ENCODE measurements around the gene ABRACL. TPM values are rescaled to one million over a fixed set of nuclear protein-coding genes. Genes with fewer than 3 reads are reported as not detected.
"Not testable (repeated sequence)": the region's sequence is repeated elsewhere in the genome, so short reads cannot be mapped to it uniquely, and the experiment has no call there.

Gene ABRACL
- total and polyA plus RNA-seq, 5 donors: 4.5 to 11.0 (median 7.7) TPM

GRCh38 chr6:138991206-138991605 lies 37.3 kb upstream of the ABRACL start:
- Histone ChIP-seq H3K9me3 (ENCODE audit: control insufficient read depth, low read length) (no peaks in the 10 kb centered on the region), H3K4me1 (ENCODE audit: control insufficient read depth, insufficient read depth, low read length) (no peaks in the 10 kb centered on the region), H3K4me3 (ENCODE audit: low read length) (no peak overlapping the region), H3K27me3 (ENCODE audit: control insufficient read depth, insufficient read depth) (no peaks in the 10 kb centered on the region), H3K27ac (ENCODE audit: low read length) (no peak overlapping the region)
- ATAC-seq: no peak
- intact Hi-C loops (cut with DNase I): no loop called here
- WGBS: 73% methylated on average over 5 of the region's 5 CpGs
- no peak for DNase-seq

GRCh38 chr6:138992965-138993364 lies 35.6 kb upstream of the ABRACL start:
- ATAC-seq; DNase-seq; H3K9me3 ChIP-seq (ENCODE audit: control insufficient read depth, low read length); intact Hi-C loops (cut with DNase I); H3K4me1 ChIP-seq (ENCODE audit: control insufficient read depth, insufficient read depth, low read length); H3K27me3 ChIP-seq (ENCODE audit: control insufficient read depth, insufficient read depth); H3K4me3 ChIP-seq (ENCODE audit: low read length); H3K27ac ChIP-seq (ENCODE audit: low read length): not testable (repeated sequence)
- WGBS: 89% methylated on average over 5 of the region's 5 CpGs

DNA sequence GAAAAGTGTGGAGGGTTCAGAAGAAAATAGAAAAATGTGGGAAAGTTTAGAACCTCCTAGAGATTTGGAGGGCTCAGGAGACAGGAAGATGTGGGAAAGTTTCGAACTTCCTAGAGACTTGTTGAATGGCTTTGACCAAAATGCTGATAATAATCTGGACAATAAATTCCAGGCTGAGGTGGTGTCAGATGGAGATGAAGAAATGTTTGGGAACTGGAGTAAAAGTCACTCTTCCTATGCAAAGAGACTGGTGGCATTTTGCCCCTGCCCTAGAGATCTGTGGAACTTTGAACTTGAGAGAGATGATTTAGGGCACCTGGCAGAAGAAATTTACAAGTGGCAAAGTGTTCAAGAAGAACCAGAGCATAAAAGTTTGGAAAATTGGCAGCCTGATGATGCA lies 35.1 kb upstream of the ABRACL start:
- DNase-seq; H3K27me3 ChIP-seq (ENCODE audit: control insufficient read depth, insufficient read depth); H3K9me3 ChIP-seq (ENCODE audit: control insufficient read depth, low read length); intact Hi-C loops (cut with DNase I); H3K4me3 ChIP-seq (ENCODE audit: low read length); ATAC-seq; H3K4me1 ChIP-seq (ENCODE audit: control insufficient read depth, insufficient read depth, low read length); H3K27ac ChIP-seq (ENCODE audit: low read length): not testable (repeated sequence)
- WGBS: 85% methylated on average over 1 of the region's 1 CpG

DNA sequence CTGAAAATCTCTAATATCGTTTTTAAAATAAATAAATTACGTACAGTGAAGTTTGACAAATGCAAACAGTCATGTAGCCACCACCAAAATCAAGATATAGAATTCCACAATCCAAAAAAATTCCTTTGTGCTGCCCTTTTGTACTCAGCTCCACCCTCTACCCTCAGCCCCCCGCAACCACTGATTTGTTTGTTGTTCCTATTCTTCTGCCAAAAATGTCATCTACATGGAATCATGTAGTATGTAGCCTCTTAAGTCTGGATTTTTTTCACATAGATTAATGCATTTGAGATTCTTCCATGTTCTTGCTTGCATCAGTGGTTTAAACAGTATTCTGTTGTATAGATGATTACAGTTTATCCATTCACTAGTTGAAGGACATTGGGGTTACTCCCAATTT lies 32.0 kb upstream of the ABRACL start:
- Histone ChIP-seq H3K27me3 (ENCODE audit: control insufficient read depth, insufficient read depth) (no peaks in the 10 kb centered on the region), H3K4me1 (ENCODE audit: control insufficient read depth, insufficient read depth, low read length) (no peaks in the 10 kb centered on the region), H3K4me3 (ENCODE audit: low read length) (no peak overlapping the region), H3K27ac (ENCODE audit: low read length) (no peak overlapping the region), H3K9me3 (ENCODE audit: control insufficient read depth, low read length) (no peaks in the 10 kb centered on the region)
- DNase-seq (peak in 1 of 3 donors; percentile 37), ATAC-seq (no peak)
- WGBS: 69% methylated on average over 3 of the region's 3 CpGs
- intact Hi-C loops (cut with DNase I): no loop called here

DNA sequence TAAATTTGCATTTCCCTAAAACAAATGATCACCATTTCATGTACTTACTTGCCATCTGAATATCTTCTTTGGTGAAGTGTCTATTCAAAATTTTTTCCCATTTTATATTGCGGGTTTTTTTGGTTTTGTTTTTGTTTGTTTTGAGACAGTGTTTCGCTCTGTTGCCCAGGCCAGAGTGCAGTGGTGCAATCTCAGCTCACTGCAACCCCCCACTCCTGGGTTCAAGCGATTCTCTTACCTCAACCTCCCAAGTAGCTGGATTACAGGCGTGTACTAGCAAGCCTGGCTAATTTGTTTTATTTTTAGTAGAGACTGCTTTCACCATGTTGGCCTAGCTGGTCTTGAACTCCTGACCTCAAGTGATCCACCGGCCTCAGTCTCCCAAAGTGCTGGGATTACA lies 31.4 kb upstream of the ABRACL start:
- intact Hi-C loops (cut with DNase I): no loop called here
- WGBS: 90% methylated on average over 5 of the region's 5 CpGs
- H3K4me1 ChIP-seq (ENCODE audit: control insufficient read depth, insufficient read depth, low read length): no peaks in the 10 kb centered on the region
- no peak overlapping the region for H3K4me3 ChIP-seq (ENCODE audit: low read length)
- H3K27ac ChIP-seq (ENCODE audit: low read length): no peak overlapping the region
- no peaks in the 10 kb centered on the region for H3K27me3 ChIP-seq (ENCODE audit: control insufficient read depth, insufficient read depth)
- no peaks in the 10 kb centered on the region for H3K9me3 ChIP-seq (ENCODE audit: control insufficient read depth, low read length)
- ATAC-seq (no peak), DNase-seq (no peak)

GRCh38 chr6:138999949-139000725 lies 28.4 kb upstream of the ABRACL start:
- H3K27me3 ChIP-seq (ENCODE audit: control insufficient read depth, insufficient read depth): no peaks in the 10 kb centered on the region
- no peaks in the 10 kb centered on the region for H3K4me1 ChIP-seq (ENCODE audit: control insufficient read depth, insufficient read depth, low read length)
- no peaks in the 10 kb centered on the region for H3K9me3 ChIP-seq (ENCODE audit: control insufficient read depth, low read length)
- no peak for DNase-seq
- 71% methylated on average over 4 of the region's 4 CpGs for WGBS
- H3K27ac ChIP-seq (ENCODE audit: low read length): no peak overlapping the region
- no peak for ATAC-seq
- H3K4me3 ChIP-seq (ENCODE audit: low read length): no peak overlapping the region
- intact Hi-C loops (cut with DNase I): no loop called here

- Histone ChIP-seq H3K4me3 (ENCODE audit: low read length) (no peak overlapping the region), H3K9me3 (ENCODE audit: control insufficient read depth, low read length) (no peaks in the 10 kb centered on the region), H3K27me3 (ENCODE audit: control insufficient read depth, insufficient read depth) (no peaks in the 10 kb centered on the region), H3K4me1 (ENCODE audit: control insufficient read depth, insufficient read depth, low read length) (no peaks in the 10 kb centered on the region), H3K27ac (ENCODE audit: low read length) (no peak overlapping the region)
- DNase-seq: no peak
- no peak for ATAC-seq
- intact Hi-C loops (cut with DNase I): no loop called here
Observed at GRCh38 chr6:139003751-139004150, 24.8 kb upstream of the ABRACL start.

DNA sequence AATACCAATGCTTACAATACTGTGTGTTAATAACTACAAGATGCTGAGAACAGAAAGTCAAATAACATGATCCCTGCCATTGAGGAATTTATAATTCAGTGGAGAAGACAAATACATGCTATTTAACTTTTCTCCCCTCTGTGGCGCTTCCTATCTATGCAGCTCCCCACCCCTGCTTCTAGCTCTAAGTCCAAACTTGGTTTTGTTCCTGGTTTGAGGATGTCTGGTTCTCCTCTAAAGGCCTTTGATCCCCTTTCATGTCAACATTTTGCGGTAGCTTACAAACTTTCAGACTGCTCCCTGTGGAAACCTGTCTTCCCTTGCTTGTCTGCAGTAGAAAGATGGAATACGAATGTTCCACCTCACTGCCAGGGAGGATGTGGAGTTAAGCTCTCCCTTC lies 22.1 kb upstream of the ABRACL start:
- Histone ChIP-seq H3K27ac (ENCODE audit: low read length) (no peak overlapping the region), H3K9me3 (ENCODE audit: control insufficient read depth, low read length) (no peaks in the 10 kb centered on the region), H3K4me1 (ENCODE audit: control insufficient read depth, insufficient read depth, low read length) (peaks cover 2% of the 10 kb centered on the region), H3K4me3 (ENCODE audit: low read length) (no peak overlapping the region), H3K27me3 (ENCODE audit: control insufficient read depth, insufficient read depth) (no peaks in the 10 kb centered on the region)
- 93% methylated on average over 3 of the region's 3 CpGs for WGBS
- intact Hi-C loops (cut with DNase I): no loop called here
- no peak for DNase-seq
- no peak for ATAC-seq

- Histone ChIP-seq H3K27me3 (ENCODE audit: control insufficient read depth, insufficient read depth) (no peaks in the 10 kb centered on the region), H3K4me1 (ENCODE audit: control insufficient read depth, insufficient read depth, low read length) (peaks cover 2% of the 10 kb centered on the region), H3K27ac (ENCODE audit: low read length) (no peak overlapping the region), H3K4me3 (ENCODE audit: low read length) (no peak overlapping the region), H3K9me3 (ENCODE audit: control insufficient read depth, low read length) (no peaks in the 10 kb centered on the region)
- intact Hi-C loops (cut with DNase I): no loop called here
- DNase-seq (no peak), ATAC-seq (no peak)
- WGBS: 96% methylated on average over 1 of the region's 1 CpG
Observed at GRCh38 chr6:139007428-139007827, 21.1 kb upstream of the ABRACL start.

DNA sequence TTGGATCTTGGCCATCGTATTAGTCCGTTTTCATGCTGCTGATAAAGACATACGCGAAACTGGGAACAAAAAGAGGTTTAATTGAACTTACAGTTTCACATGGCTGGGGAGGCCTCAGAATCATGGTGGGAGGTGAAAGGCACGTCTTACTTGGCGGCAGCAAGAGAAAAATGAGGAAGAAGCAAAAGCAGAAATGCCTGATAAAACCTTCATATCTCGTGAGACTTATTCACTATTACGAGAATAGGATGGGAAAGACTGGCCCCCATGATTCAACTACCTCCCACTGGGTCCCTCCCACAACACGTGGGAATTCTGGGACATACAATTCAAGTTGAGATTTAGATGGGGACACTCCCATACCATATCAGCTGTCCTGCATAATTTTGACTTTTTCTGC lies 20.4 kb upstream of the ABRACL start:
- Histone ChIP-seq H3K27me3 (ENCODE audit: control insufficient read depth, insufficient read depth) (no peaks in the 10 kb centered on the region), H3K27ac (ENCODE audit: low read length) (no peak overlapping the region), H3K9me3 (ENCODE audit: control insufficient read depth, low read length) (no peaks in the 10 kb centered on the region), H3K4me1 (ENCODE audit: control insufficient read depth, insufficient read depth, low read length) (peaks cover 2% of the 10 kb centered on the region), H3K4me3 (ENCODE audit: low read length) (no peak overlapping the region)
- intact Hi-C loops (cut with DNase I): no loop called here
- 68% methylated on average over 9 of the region's 9 CpGs for WGBS
- no peak for ATAC-seq
- no peak for DNase-seq

DNA sequence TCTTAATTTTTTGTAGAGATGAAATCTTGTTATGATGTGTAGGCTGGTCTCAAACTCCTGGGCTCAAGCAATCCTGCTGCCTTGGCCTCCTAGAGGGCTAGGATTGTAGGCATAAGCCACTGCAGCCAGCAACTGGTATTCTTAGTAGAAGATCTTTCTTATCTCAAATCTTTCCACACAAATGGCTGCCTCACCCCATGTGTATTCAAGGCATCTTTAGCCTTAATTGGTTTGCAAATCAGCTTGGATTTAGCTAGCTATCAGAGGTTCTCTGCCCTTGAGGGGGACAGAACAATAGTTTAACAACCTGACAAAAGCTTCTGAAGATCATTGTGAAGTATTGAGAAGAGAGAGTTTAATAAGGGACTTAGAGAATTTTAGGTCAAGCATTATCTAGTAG lies 17.9 kb upstream of the ABRACL start:
- Histone ChIP-seq H3K27me3 (ENCODE audit: control insufficient read depth, insufficient read depth) (no peaks in the 10 kb centered on the region), H3K4me1 (ENCODE audit: control insufficient read depth, insufficient read depth, low read length) (peaks cover 2% of the 10 kb centered on the region), H3K27ac (ENCODE audit: low read length) (no peak overlapping the region), H3K4me3 (ENCODE audit: low read length) (no peak overlapping the region), H3K9me3 (ENCODE audit: control insufficient read depth, low read length) (no peaks in the 10 kb centered on the region)
- no peak for ATAC-seq
- intact Hi-C loops (cut with DNase I): no loop called here
- DNase-seq: no peak

- 54% methylated on average over 3 of the region's 3 CpGs for WGBS
- ATAC-seq (no peak), DNase-seq (no peak)
- Histone ChIP-seq H3K27ac (ENCODE audit: low read length) (no peak overlapping the region), H3K9me3 (ENCODE audit: control insufficient read depth, low read length) (no peaks in the 10 kb centered on the region), H3K4me3 (ENCODE audit: low read length) (no peak overlapping the region), H3K4me1 (ENCODE audit: control insufficient read depth, insufficient read depth, low read length) (peaks cover 2% of the 10 kb centered on the region), H3K27me3 (ENCODE audit: control insufficient read depth, insufficient read depth) (no peaks in the 10 kb centered on the region)
- intact Hi-C loops (cut with DNase I): no loop called here
Observed at GRCh38 chr6:139011980-139012379, 16.6 kb upstream of the ABRACL start.
